WTC11 (cell line): ENCODE results near the gene DOCK8.

Experiments
- TF ChIP-seq, protein P1 (sequence below): sonication (generic); formaldehyde crosslinking; IDR thresholded peaks from 2 replicates; pipeline ENCODE4 v1.8.1; 2022; ENCODE audit warnings: low read depth, mild to moderate bottlenecking, moderate library complexity, missing genetic modification reagents, borderline replicate concordance
- TF ChIP-seq, protein P2 (sequence below): sonication (generic); formaldehyde crosslinking; IDR thresholded peaks from 2 replicates; pipeline ENCODE4 v1.8.1; 2023; ENCODE audit warnings: mild to moderate bottlenecking, missing genetic modification reagents, moderate library complexity
- TF ChIP-seq, protein P3 (sequence below): fragments of 200-600 bp; IDR thresholded peaks from 2 replicates; pipeline ENCODE4 v1.8.0; 2022; ENCODE audit warnings: antibody characterized with exemption

DNA sequence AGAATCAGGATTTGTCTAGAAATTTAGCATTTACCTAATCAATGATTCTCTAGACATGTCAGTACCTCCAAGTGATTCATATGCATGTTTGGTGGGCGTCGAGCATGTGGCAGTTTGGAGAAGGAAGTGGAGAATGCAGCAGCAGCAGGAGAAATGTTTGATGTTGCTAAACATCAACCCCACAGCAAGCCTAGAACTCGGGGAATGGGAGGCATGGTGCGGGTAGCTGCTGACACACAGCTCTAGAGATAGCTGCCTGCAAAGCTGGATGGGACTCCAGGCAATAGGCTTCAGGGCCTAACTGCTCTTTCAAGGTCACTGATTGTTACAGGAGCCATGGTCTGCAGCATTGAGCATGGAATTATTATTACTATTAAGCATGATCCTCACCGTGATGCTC is 137.3 kb downstream of the DOCK8 start:
- TF ChIP-seq, protein P1, sequence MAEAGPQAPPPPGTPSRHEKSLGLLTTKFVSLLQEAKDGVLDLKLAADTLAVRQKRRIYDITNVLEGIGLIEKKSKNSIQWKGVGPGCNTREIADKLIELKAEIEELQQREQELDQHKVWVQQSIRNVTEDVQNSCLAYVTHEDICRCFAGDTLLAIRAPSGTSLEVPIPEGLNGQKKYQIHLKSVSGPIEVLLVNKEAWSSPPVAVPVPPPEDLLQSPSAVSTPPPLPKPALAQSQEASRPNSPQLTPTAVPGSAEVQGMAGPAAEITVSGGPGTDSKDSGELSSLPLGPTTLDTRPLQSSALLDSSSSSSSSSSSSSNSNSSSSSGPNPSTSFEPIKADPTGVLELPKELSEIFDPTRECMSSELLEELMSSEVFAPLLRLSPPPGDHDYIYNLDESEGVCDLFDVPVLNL (CRISPR knock-in tag): no peak
- TF ChIP-seq, protein P2, sequence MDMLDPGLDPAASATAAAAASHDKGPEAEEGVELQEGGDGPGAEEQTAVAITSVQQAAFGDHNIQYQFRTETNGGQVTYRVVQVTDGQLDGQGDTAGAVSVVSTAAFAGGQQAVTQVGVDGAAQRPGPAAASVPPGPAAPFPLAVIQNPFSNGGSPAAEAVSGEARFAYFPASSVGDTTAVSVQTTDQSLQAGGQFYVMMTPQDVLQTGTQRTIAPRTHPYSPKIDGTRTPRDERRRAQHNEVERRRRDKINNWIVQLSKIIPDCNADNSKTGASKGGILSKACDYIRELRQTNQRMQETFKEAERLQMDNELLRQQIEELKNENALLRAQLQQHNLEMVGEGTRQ: no peak
- TF ChIP-seq, protein P3, sequence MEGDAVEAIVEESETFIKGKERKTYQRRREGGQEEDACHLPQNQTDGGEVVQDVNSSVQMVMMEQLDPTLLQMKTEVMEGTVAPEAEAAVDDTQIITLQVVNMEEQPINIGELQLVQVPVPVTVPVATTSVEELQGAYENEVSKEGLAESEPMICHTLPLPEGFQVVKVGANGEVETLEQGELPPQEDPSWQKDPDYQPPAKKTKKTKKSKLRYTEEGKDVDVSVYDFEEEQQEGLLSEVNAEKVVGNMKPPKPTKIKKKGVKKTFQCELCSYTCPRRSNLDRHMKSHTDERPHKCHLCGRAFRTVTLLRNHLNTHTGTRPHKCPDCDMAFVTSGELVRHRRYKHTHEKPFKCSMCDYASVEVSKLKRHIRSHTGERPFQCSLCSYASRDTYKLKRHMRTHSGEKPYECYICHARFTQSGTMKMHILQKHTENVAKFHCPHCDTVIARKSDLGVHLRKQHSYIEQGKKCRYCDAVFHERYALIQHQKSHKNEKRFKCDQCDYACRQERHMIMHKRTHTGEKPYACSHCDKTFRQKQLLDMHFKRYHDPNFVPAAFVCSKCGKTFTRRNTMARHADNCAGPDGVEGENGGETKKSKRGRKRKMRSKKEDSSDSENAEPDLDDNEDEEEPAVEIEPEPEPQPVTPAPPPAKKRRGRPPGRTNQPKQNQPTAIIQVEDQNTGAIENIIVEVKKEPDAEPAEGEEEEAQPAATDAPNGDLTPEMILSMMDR: no peak
